ENCODE data around the gene CDH4.

DNA sequence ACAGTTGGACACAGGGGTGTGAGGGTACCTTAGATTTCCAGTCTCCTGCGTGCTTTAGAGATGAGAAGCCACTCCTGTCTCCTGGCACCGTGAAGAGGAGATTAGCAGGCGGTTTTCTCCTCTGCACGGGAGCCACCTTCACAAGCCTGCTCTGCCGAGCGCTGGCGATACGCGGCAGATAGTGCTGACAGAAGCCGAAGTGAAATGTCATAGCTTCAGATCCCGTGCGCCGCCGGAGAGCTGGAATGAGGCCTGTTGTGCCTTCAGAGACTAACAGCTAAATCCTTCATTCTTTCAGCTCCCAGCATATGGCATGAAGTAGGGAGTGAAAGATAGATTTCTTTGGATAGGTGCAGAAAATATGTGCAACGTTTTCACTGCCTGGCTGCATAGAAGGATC, 442.6 kb downstream of the CDH4 start:
- TF ChIP-seq EP300 (IDR thresholded peaks at IDR 0.05) = no peak
- no peak for TF ChIP-seq CTCF (IDR thresholded peaks at IDR 0.05)
- TF ChIP-seq POLR2A (IDR thresholded peaks at IDR 0.05) = no peak

All from upper lobe of left lung (tissue), 4 donors.